B cell (primary cell): ENCODE results near the gene LRRC4. TPM values are rescaled to one million over a fixed set of nuclear protein-coding genes. Genes with fewer than 3 reads are reported as not detected.

Source experiments
- ATAC-seq: fragments of 200-7000 bp; cut with Tn5 transposase; one replicate; pipeline ENCODE4 v1.10.0; 2021; ENCODE audit warnings: low read depth, mild to moderate bottlenecking, moderate number of reproducible peaks, moderate library complexity
- CTCF ChIA-PET: fragments of 350-600 bp; sonication (Branson Sonifier 250); formaldehyde crosslinking; loops from one replicate; lab custom pipeline; 2021; ENCODE audit warnings: antibody characterized with exemption, inconsistent platforms; lab: Charles Lee
- POLR2A ChIA-PET: fragments of 350-600 bp; sonication (Branson Sonifier 250); formaldehyde crosslinking; loops from one replicate; lab custom pipeline; 2021; ENCODE audit warnings: antibody characterized with exemption; lab: Charles Lee
- DNase-seq: peaks from one replicate; pipeline ENCODE4 v3.0.0; 2013
- H2AFZ ChIP-seq: 2 replicates; pipeline ENCODE4 v1.6.1; 2012; ENCODE audit warnings: mild to moderate bottlenecking, low read depth, low read length; ENCODE audit not compliant: insufficient read depth, poor library complexity, severe bottlenecking
- H3K27ac ChIP-seq, 2 donors: 1 replicate in 1 of 2; 2 replicates in 1 of 2; pipeline ENCODE4 v1.5.1; 2012 to 2013; ENCODE audit warnings: low read length in 2 of 2, mild to moderate bottlenecking in 2 of 2, moderate library complexity in 1 of 2
- H3K27me3 ChIP-seq, 4 experiments: fragments of 200-600 bp in 1 of 4; sonication (generic) in 1 of 4; replicated peaks in 1 of 4; 1 replicate in 2 of 4; 2 replicates in 2 of 4; pipeline versions ENCODE4 v1.6.1 to v1.7.0; 2013 to 2016; ENCODE audit warnings: low read length in 3 of 4, mild to moderate bottlenecking in 2 of 4, mixed read lengths in 1 of 4, moderate library complexity in 1 of 4; ENCODE audit not compliant: insufficient read depth in 4 of 4, control insufficient read depth in 3 of 4; ENCODE audit errors: control extremely low read depth in 1 of 4
- H3K36me3 ChIP-seq, 2 experiments: replicated peaks in 1 of 2; 1 replicate in 1 of 2; 2 replicates in 1 of 2; pipeline versions ENCODE4 v1.6.1 to v1.7.1; 2013; ENCODE audit warnings: low read length in 1 of 2; ENCODE audit not compliant: insufficient read depth in 2 of 2, control insufficient read depth in 1 of 2; ENCODE audit errors: control extremely low read depth in 1 of 2, extremely low read depth in 1 of 2
- H3K4me1 ChIP-seq, 2 donors: fragments of 200-600 bp in 1 of 2; sonication (generic) in 1 of 2; 1 replicate in 1 of 2; 2 replicates in 1 of 2; pipeline versions ENCODE4 v1.5.1 to v1.6.1; 2013 to 2017; ENCODE audit warnings: low read length in 2 of 2; ENCODE audit not compliant: control insufficient read depth in 2 of 2, insufficient read depth in 2 of 2
- H3K4me2 ChIP-seq: replicated peaks from 2 replicates; pipeline ENCODE3; 2012; ENCODE audit warnings: mild to moderate bottlenecking, low read depth, low read length; ENCODE audit not compliant: poor library complexity, severe bottlenecking
- H3K4me3 ChIP-seq, 5 experiments: fragments of 200-600 bp in 1 of 5; sonication (generic) in 1 of 5; 1 replicate in 3 of 5; 2 replicates in 2 of 5; pipeline versions ENCODE4 v1.5.1 to v1.7.0; 2011 to 2016; ENCODE audit warnings: low read length in 4 of 5, mild to moderate bottlenecking in 4 of 5, low read depth in 2 of 5, control low read depth in 1 of 5, moderate library complexity in 1 of 5; ENCODE audit not compliant: insufficient read depth in 1 of 5; ENCODE audit errors: control extremely low read depth in 1 of 5, extremely low read depth in 1 of 5
- H3K79me2 ChIP-seq: fragments of 200-600 bp; sonication (generic); one replicate; pipeline ENCODE4 v1.6.0; 2016; ENCODE audit warnings: low read length; ENCODE audit not compliant: control insufficient read depth, insufficient read depth
- H3K9ac ChIP-seq: fragments of 200-600 bp; sonication (generic); 2 replicates; pipeline ENCODE4 v1.6.1; 2017; ENCODE audit warnings: mild to moderate bottlenecking, low read length, moderate library complexity
- H3K9me3 ChIP-seq, 3 donors: one replicate each; pipeline versions ENCODE4 v1.6.1 to v1.7.1; 2013; ENCODE audit warnings: low read length in 2 of 3; ENCODE audit not compliant: control insufficient read depth in 2 of 3, insufficient read depth in 1 of 3; ENCODE audit errors: control extremely low read depth in 1 of 3
- H4K20me1 ChIP-seq: 2 replicates; pipeline ENCODE4 v1.6.0; 2012; ENCODE audit warnings: mild to moderate bottlenecking, low read length; ENCODE audit not compliant: insufficient read depth, control insufficient read depth, poor library complexity, severe bottlenecking
- H3K27ac Mint-ChIP-seq: one replicate; pipeline ENCODE4 v1.8.0; 2021; ENCODE audit warnings: mixed read lengths
- H3K27me3 Mint-ChIP-seq: one replicate; pipeline ENCODE4 v1.8.0; 2021; ENCODE audit warnings: mixed read lengths
- H3K4me1 Mint-ChIP-seq: one replicate; pipeline ENCODE4 v1.8.0; 2021; ENCODE audit warnings: mixed read lengths
- H3K4me3 Mint-ChIP-seq: one replicate; pipeline ENCODE4 v1.8.0; 2021; ENCODE audit warnings: mixed read lengths
- H3K9me3 Mint-ChIP-seq: one replicate; pipeline ENCODE4 v1.8.0; 2022; ENCODE audit warnings: mixed read lengths; ENCODE audit not compliant: insufficient read depth
- EZH2 ChIP-seq: IDR thresholded peaks from 2 replicates; pipeline ENCODE4 v1.6.1; 2012; ENCODE audit warnings: borderline replicate concordance, low read depth, mild to moderate bottlenecking, moderate library complexity, low read length; ENCODE audit not compliant: insufficient read depth, poor library complexity, severe bottlenecking
- WGBS: methylation state at CpG from one replicate; pipeline ENCODE4 v1.1.5; 2013; ENCODE audit warnings: missing lambda C conversion rate; ENCODE audit not compliant: insufficient coverage; 5-methylcytosine and 5-hydroxymethylcytosine counted together
- intact Hi-C: fragments of 100-400 bp; cut with micrococcal nuclease; formaldehyde crosslinking; loops from one replicate; pipeline ENCODE4 v1.10.0; 2022
- polyA plus RNA-seq: library from polyadenylated mRNA; depleted of rRNA; stranded (reverse); fragments of >200 nt; gene quantifications from 2 replicates; pipeline ENCODE4 v1.2.3, GENCODE V29; 2012
- total RNA-seq, 2 donors: library from RNA; stranded (reverse); fragments of 120-200 nt in 1 of 2; gene quantifications; 1 replicate in 1 of 2; 2 replicates in 1 of 2; pipeline versions ENCODE4 v1.2.3 to v1.2.4, GENCODE V29; 2013 to 2022
- TF ChIP-seq, protein P1 (sequence below): fragments of 200-600 bp; IDR thresholded peaks from one replicate; pipeline ENCODE4 v1.8.0; 2022; ENCODE audit warnings: antibody characterized with exemption, mild to moderate bottlenecking

Gene LRRC4
- total and polyA plus RNA-seq, 2 donors (not counting 1 experiment from before 2014, with no cell fraction given): 0.98 to 1.2 TPM

DNA sequence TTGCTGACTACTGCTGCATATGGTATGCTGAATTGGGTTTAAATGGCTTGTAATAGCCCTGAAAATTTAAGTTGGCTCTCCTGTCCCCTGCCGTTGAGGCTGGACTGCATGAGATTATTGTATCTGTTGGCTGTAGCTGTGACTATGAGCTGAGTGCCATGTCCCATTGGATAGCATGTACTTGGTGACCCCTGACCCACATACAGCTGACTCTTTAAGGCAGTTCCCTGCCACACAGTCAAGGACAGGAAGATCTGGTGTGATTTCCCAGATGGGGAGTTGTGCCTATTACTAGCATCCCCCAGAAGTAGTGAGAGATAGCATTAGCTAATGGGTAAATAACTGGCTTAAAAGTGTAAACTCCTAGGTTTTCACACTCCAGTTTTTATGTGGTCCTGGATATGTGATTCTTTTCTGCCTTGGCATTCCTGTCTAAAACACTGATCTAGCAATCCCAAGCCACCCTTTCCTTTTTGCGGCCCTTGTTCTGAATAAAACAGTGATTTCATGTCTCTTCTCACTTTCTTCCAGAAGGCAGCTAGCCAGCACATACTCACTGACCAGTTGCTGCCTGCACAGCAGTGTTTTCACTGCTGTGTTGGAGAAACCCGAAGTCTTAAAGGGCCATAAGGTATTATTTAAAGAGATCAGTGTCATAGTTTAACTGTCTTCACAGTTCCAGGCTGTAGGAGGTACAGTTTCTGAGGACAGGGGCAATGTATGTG, 35.9 kb downstream of the LRRC4 start:
- CTCF ChIA-PET: no interaction called here
- Mint-ChIP-seq H3K27me3 (no peaks in the 10 kb centered on the region), H3K27ac (no peak overlapping the region), H3K9me3 (no peaks in the 10 kb centered on the region), H3K4me1 (peaks cover 11% of the 10 kb centered on the region), H3K4me3 (no peak overlapping the region)
- Histone ChIP-seq H3K4me1 (no peaks in the 10 kb centered on the region), H3K4me3 (no peak overlapping the region), H2AFZ (no peak overlapping the region), H3K36me3 (peaks cover 4 to 43% of the 10 kb centered on the region in 2 experiments), H3K27ac (no peak overlapping the region), H3K9me3 (no peaks in the 10 kb centered on the region), H3K4me2 (no peak overlapping the region), H3K79me2 (peaks cover 4% of the 10 kb centered on the region), H3K9ac (no peak overlapping the region), H4K20me1 (no peaks in the 10 kb centered on the region), H3K27me3 (no peaks in the 10 kb centered on the region)
- TF ChIP-seq, protein P1, sequence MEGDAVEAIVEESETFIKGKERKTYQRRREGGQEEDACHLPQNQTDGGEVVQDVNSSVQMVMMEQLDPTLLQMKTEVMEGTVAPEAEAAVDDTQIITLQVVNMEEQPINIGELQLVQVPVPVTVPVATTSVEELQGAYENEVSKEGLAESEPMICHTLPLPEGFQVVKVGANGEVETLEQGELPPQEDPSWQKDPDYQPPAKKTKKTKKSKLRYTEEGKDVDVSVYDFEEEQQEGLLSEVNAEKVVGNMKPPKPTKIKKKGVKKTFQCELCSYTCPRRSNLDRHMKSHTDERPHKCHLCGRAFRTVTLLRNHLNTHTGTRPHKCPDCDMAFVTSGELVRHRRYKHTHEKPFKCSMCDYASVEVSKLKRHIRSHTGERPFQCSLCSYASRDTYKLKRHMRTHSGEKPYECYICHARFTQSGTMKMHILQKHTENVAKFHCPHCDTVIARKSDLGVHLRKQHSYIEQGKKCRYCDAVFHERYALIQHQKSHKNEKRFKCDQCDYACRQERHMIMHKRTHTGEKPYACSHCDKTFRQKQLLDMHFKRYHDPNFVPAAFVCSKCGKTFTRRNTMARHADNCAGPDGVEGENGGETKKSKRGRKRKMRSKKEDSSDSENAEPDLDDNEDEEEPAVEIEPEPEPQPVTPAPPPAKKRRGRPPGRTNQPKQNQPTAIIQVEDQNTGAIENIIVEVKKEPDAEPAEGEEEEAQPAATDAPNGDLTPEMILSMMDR: no peak
- no peak for TF ChIP-seq EZH2
- 97% methylated on average over 3 of the region's 3 CpGs for WGBS
- DNase-seq (no peak), ATAC-seq (no peak)
- POLR2A ChIA-PET: interaction anchor here (0.6 kb wide), 1 partner anchor 21 kb away, joined by 4 read pairs; no protein-coding TSS in a partner anchor
- intact Hi-C loops: no loop called here

DNA sequence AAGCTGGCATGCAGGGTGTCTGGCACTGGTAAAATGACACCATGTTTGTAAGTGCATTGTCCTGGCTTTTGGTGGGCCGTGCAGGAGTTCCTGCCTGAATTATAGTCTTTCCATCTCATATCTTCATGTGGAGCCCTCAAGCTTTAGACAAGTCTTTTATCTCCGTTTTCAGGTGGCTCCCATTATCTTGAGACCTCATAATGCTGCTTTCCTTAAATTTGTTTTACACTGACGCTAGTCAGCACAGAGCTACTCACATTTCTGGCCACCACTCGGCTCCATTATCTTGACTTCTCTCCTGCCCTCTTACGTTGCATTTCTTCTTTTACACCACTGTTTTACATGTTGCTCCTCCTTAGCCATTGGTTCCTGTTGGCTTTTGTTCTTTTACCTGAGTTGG, 37.2 kb downstream of the LRRC4 start:
- WGBS: 100% methylated on average over 2 of the region's 5 CpGs
- DNase-seq (no peak), ATAC-seq (no peak)
- Histone ChIP-seq H4K20me1 (no peaks in the 10 kb centered on the region), H2AFZ (no peak overlapping the region), H3K79me2 (peaks cover 4% of the 10 kb centered on the region), H3K4me1 (no peaks in the 10 kb centered on the region), H3K27me3 (no peaks in the 10 kb centered on the region), H3K9ac (no peak overlapping the region), H3K36me3 (peaks cover 4 to 46% of the 10 kb centered on the region in 2 experiments), H3K4me3 (no peak overlapping the region), H3K27ac (no peak overlapping the region), H3K9me3 (no peaks in the 10 kb centered on the region), H3K4me2 (no peak overlapping the region)
- POLR2A ChIA-PET: no interaction called here
- no peaks in the 10 kb centered on the region for H3K9me3 Mint-ChIP-seq
- H3K27me3 Mint-ChIP-seq: no peaks in the 10 kb centered on the region
- peaks cover 4% of the 10 kb centered on the region for H3K4me1 Mint-ChIP-seq
- TF ChIP-seq, protein P1: no peak
- no peak for TF ChIP-seq EZH2
- CTCF ChIA-PET: interaction anchor here (1.2 kb wide), 1 partner anchor 215 kb away, joined by 3 read pairs; no protein-coding TSS in a partner anchor
- H3K27ac Mint-ChIP-seq: no peak overlapping the region
- intact Hi-C loops: no loop called here
- H3K4me3 Mint-ChIP-seq: no peak overlapping the region
